ENCODE data around the gene OR56B1.

GRCh38 chr11:5719703-5720495 lies 16.3 kb upstream of the OR56B1 start:
- TF ChIP-seq CTCF (IDR thresholded peaks at IDR 0.05; ENCODE audit: poor library complexity, severe bottlenecking) (no peak), POLR2AphosphoS5 (IDR thresholded peaks at IDR 0.05) (no peak), REST (IDR thresholded peaks at IDR 0.05; ENCODE audit: borderline replicate concordance) (no peak), TAF1 (IDR thresholded peaks at IDR 0.05; ENCODE audit: low read depth) (no peak), EP300 (conservative IDR thresholded peaks at IDR 0.05; ENCODE audit: poor library complexity, severe bottlenecking) (peak; percentile 33), EZH2 (IDR thresholded peaks at IDR 0.05; ENCODE audit: borderline replicate concordance, insufficient read depth, low read length, poor library complexity, severe bottlenecking) (no peak), RAD21 (conservative IDR thresholded peaks at IDR 0.05) (no peak), MXI1 (conservative IDR thresholded peaks at IDR 0.05; ENCODE audit: poor library complexity, severe bottlenecking) (no peak), SMC3 (conservative IDR thresholded peaks at IDR 0.05; ENCODE audit: poor library complexity) (no peak)
